ENCODE results near the gene COL8A1.
A peak's percentile ranks its signal among the peaks of the same experiment; 100 is the strongest.

COL8A1 gene

GRCh38 chr3:99702953-99703943 lies 64.9 kb downstream of the COL8A1 start:
- no peak overlapping the region for H3K4me2 ChIP-seq (ENCODE audit: low read length)
- no peak overlapping the region for H2AK5ac ChIP-seq (ENCODE audit: low read length)
- H2AFZ ChIP-seq (ENCODE audit: insufficient read depth, low read length, poor library complexity): no peak overlapping the region
- H2BK12ac ChIP-seq (ENCODE audit: low read length): no peak overlapping the region
- peak overlapping the region; percentile 9 for H3K27ac ChIP-seq (ENCODE audit: low read depth, low read length)
- no peak overlapping the region for H3K4ac ChIP-seq (ENCODE audit: low read depth, low read length)
- no peaks in the 10 kb centered on the region for H3K9me3 ChIP-seq (ENCODE audit: insufficient read depth, low read depth, low read length)
- no peaks in the 10 kb centered on the region for H3K79me2 ChIP-seq (ENCODE audit: control insufficient read depth, insufficient read depth, low read length, poor library complexity)
- peaks cover 6% of the 10 kb centered on the region in 2 experiments for H3K4me1 ChIP-seq (ENCODE audit: control insufficient read depth in 1 of 2, insufficient read depth in 2 of 2, low read length in 2 of 2)
- H2BK5ac ChIP-seq (ENCODE audit: low read depth, low read length, poor library complexity): no peak overlapping the region
- no peak overlapping the region for H4K12ac ChIP-seq (ENCODE audit: low read depth, low read length)
- H3K36me3 ChIP-seq (ENCODE audit: control insufficient read depth in 1 of 2, insufficient read depth in 2 of 2, low read length in 2 of 2): no peaks in the 10 kb centered on the region
- no peak overlapping the region for H2BK120ac ChIP-seq (ENCODE audit: insufficient read depth, low read length, poor library complexity)
- H3K27me3 ChIP-seq (ENCODE audit: insufficient read depth, low read length): no peaks in the 10 kb centered on the region
- H3K4me3 ChIP-seq (ENCODE audit: low read depth, low read length): no peak overlapping the region
- no peak overlapping the region for H4K91ac ChIP-seq (ENCODE audit: low read depth, low read length)
- no peak overlapping the region for H4K8ac ChIP-seq (ENCODE audit: low read depth, low read length)
- H3K9ac ChIP-seq (ENCODE audit: low read length): no peak overlapping the region
- H3K14ac ChIP-seq (ENCODE audit: low read length): no peak overlapping the region
- peak in 1 of 2 donors; percentile 27 for DNase-seq
- H3K79me1 ChIP-seq (ENCODE audit: low read length): peaks cover 2% of the 10 kb centered on the region
- no peak overlapping the region for H3K18ac ChIP-seq (ENCODE audit: low read length)
- no peak overlapping the region for H3K23ac ChIP-seq (ENCODE audit: low read length)
- no CpG with 5 or more reads among the region's 7 CpGs for WGBS (ENCODE audit: extremely low coverage, insufficient coverage, insufficient read length)

- H3K4me1 ChIP-seq (ENCODE audit: control insufficient read depth in 1 of 2, insufficient read depth in 2 of 2, low read length in 2 of 2): peaks cover 6% of the 10 kb centered on the region in 2 experiments
- no peak overlapping the region for H2BK120ac ChIP-seq (ENCODE audit: insufficient read depth, low read length, poor library complexity)
- DNase-seq: no peak
- no peak overlapping the region for H3K23ac ChIP-seq (ENCODE audit: low read length)
- H3K4me2 ChIP-seq (ENCODE audit: low read length): no peak overlapping the region
- H3K9me3 ChIP-seq (ENCODE audit: insufficient read depth, low read depth, low read length): no peaks in the 10 kb centered on the region
- no peak overlapping the region for H2BK12ac ChIP-seq (ENCODE audit: low read length)
- no peak overlapping the region for H3K14ac ChIP-seq (ENCODE audit: low read length)
- no peak overlapping the region for H4K8ac ChIP-seq (ENCODE audit: low read depth, low read length)
- no peak overlapping the region for H2AK5ac ChIP-seq (ENCODE audit: low read length)
- H3K36me3 ChIP-seq (ENCODE audit: control insufficient read depth in 1 of 2, insufficient read depth in 2 of 2, low read length in 2 of 2): no peaks in the 10 kb centered on the region
- peaks cover 2% of the 10 kb centered on the region for H3K79me1 ChIP-seq (ENCODE audit: low read length)
- H3K9ac ChIP-seq (ENCODE audit: low read length): no peak overlapping the region
- no peak overlapping the region for H2BK5ac ChIP-seq (ENCODE audit: low read depth, low read length, poor library complexity)
- H3K79me2 ChIP-seq (ENCODE audit: control insufficient read depth, insufficient read depth, low read length, poor library complexity): no peaks in the 10 kb centered on the region
- H3K27me3 ChIP-seq (ENCODE audit: insufficient read depth, low read length): no peaks in the 10 kb centered on the region
- no peak overlapping the region for H3K18ac ChIP-seq (ENCODE audit: low read length)
- WGBS (ENCODE audit: extremely low coverage, insufficient coverage, insufficient read length): no CpG with 5 or more reads among the region's 2 CpGs
- H3K4me3 ChIP-seq (ENCODE audit: low read depth, low read length): no peak overlapping the region
- H3K27ac ChIP-seq (ENCODE audit: low read depth, low read length): no peak overlapping the region
- no peak overlapping the region for H4K91ac ChIP-seq (ENCODE audit: low read depth, low read length)
- no peak overlapping the region for H3K4ac ChIP-seq (ENCODE audit: low read depth, low read length)
- H4K12ac ChIP-seq (ENCODE audit: low read depth, low read length): no peak overlapping the region
- no peak overlapping the region for H2AFZ ChIP-seq (ENCODE audit: insufficient read depth, low read length, poor library complexity)
Measured at GRCh38 chr3:99704417-99704816, 66.0 kb downstream of the COL8A1 start.

- Histone ChIP-seq H4K8ac (ENCODE audit: low read depth, low read length) (no peak overlapping the region), H3K4ac (ENCODE audit: low read depth, low read length) (no peak overlapping the region), H3K18ac (ENCODE audit: low read length) (no peak overlapping the region), H3K4me3 (ENCODE audit: low read depth, low read length) (no peak overlapping the region), H3K14ac (ENCODE audit: low read length) (no peak overlapping the region), H2BK5ac (ENCODE audit: low read depth, low read length, poor library complexity) (no peak overlapping the region), H3K23ac (ENCODE audit: low read length) (no peak overlapping the region), H3K79me1 (ENCODE audit: low read length) (no peaks in the 10 kb centered on the region), H2AK5ac (ENCODE audit: low read length) (no peak overlapping the region), H2BK12ac (ENCODE audit: low read length) (no peak overlapping the region), H4K91ac (ENCODE audit: low read depth, low read length) (no peak overlapping the region), H3K27ac (ENCODE audit: low read depth, low read length) (no peak overlapping the region), H3K27me3 (ENCODE audit: insufficient read depth, low read length) (no peaks in the 10 kb centered on the region), H4K12ac (ENCODE audit: low read depth, low read length) (no peak overlapping the region), H3K79me2 (ENCODE audit: control insufficient read depth, insufficient read depth, low read length, poor library complexity) (no peaks in the 10 kb centered on the region), H2AFZ (ENCODE audit: insufficient read depth, low read length, poor library complexity) (no peak overlapping the region), H3K9me3 (ENCODE audit: insufficient read depth, low read depth, low read length) (no peaks in the 10 kb centered on the region), H3K36me3 (ENCODE audit: control insufficient read depth in 1 of 2, insufficient read depth in 2 of 2, low read length in 2 of 2) (no peaks in the 10 kb centered on the region), H3K4me2 (ENCODE audit: low read length) (no peak overlapping the region), H2BK120ac (ENCODE audit: insufficient read depth, low read length, poor library complexity) (no peak overlapping the region), H3K9ac (ENCODE audit: low read length) (no peak overlapping the region), H3K4me1 (ENCODE audit: control insufficient read depth in 1 of 2, insufficient read depth in 2 of 2, low read length in 2 of 2) (no peaks in the 10 kb centered on the region)
- no CpG with 5 or more reads among the region's 1 CpG for WGBS (ENCODE audit: extremely low coverage, insufficient coverage, insufficient read length)
- DNase-seq: no peak
Measured at GRCh38 chr3:99706410-99706809, 68.0 kb downstream of the COL8A1 start.

GRCh38 chr3:99708207-99708745 lies 69.9 kb downstream of the COL8A1 start:
- H3K27ac ChIP-seq (ENCODE audit: low read depth, low read length): no peak overlapping the region
- H3K36me3 ChIP-seq (ENCODE audit: control insufficient read depth in 1 of 2, insufficient read depth in 2 of 2, low read length in 2 of 2): no peaks in the 10 kb centered on the region
- H2BK5ac ChIP-seq (ENCODE audit: low read depth, low read length, poor library complexity): no peak overlapping the region
- no peak overlapping the region for H4K12ac ChIP-seq (ENCODE audit: low read depth, low read length)
- no peaks in the 10 kb centered on the region for H3K4me1 ChIP-seq (ENCODE audit: control insufficient read depth in 1 of 2, insufficient read depth in 2 of 2, low read length in 2 of 2)
- no peak overlapping the region for H2AFZ ChIP-seq (ENCODE audit: insufficient read depth, low read length, poor library complexity)
- H2BK120ac ChIP-seq (ENCODE audit: insufficient read depth, low read length, poor library complexity): no peak overlapping the region
- H3K79me2 ChIP-seq (ENCODE audit: control insufficient read depth, insufficient read depth, low read length, poor library complexity): no peaks in the 10 kb centered on the region
- no peak for DNase-seq
- no peak overlapping the region for H3K9ac ChIP-seq (ENCODE audit: low read length)
- no peaks in the 10 kb centered on the region for H3K79me1 ChIP-seq (ENCODE audit: low read length)
- H3K18ac ChIP-seq (ENCODE audit: low read length): no peak overlapping the region
- no peak overlapping the region for H2BK12ac ChIP-seq (ENCODE audit: low read length)
- no peak overlapping the region for H2AK5ac ChIP-seq (ENCODE audit: low read length)
- no peak overlapping the region for H3K23ac ChIP-seq (ENCODE audit: low read length)
- H3K4me3 ChIP-seq (ENCODE audit: low read depth, low read length): no peak overlapping the region
- no CpG with 5 or more reads among the region's 4 CpGs for WGBS (ENCODE audit: extremely low coverage, insufficient coverage, insufficient read length)
- H3K27me3 ChIP-seq (ENCODE audit: insufficient read depth, low read length): no peaks in the 10 kb centered on the region
- no peak overlapping the region for H3K4ac ChIP-seq (ENCODE audit: low read depth, low read length)
- H3K14ac ChIP-seq (ENCODE audit: low read length): no peak overlapping the region
- no peak overlapping the region for H4K8ac ChIP-seq (ENCODE audit: low read depth, low read length)
- no peak overlapping the region for H3K4me2 ChIP-seq (ENCODE audit: low read length)
- no peaks in the 10 kb centered on the region for H3K9me3 ChIP-seq (ENCODE audit: insufficient read depth, low read depth, low read length)
- H4K91ac ChIP-seq (ENCODE audit: low read depth, low read length): no peak overlapping the region
